Measurements from ENCODE around the gene MYOG.

Gene MYOG

DNA sequence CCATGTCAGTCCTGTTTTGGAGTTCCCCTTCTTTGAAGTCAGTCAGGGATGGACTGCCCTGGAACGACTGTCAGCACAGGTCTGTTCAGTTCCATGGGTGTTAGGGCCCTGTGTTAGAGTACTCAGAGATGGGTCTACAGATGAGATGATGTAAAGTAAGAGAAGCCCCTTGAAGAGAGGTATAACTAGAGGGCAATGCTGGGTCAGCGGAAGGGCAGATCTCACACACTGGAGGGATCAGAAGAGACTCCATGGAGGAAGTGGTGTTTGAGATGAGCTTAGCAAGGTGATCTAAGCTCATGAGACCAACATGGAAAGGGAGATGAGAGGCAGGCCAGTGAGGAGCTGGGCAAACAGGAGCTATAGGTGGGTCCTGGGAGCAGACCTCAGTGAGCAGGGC lies 51.9 kb downstream of the MYOG start:
- no peak for DNase-seq

DNA sequence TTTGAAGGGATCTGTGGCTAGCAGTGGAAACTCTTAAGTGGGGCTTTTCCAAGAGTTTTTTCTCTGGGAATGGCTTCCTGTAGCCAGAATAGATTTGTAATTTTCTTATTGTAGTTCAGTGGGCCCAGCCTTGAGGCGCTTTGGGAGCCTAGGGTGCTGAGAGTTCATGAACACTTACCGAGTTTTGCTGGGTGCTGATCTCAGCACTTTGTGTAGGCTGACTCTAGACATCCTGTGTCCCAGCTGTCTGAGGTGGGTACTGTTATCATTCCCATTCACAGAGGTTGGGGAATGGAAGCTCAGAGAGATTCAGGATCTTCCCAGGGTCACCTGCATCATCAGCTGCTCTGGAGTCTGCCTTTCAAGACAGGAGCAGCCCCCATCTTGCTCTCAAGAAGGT lies 52.5 kb downstream of the MYOG start:
- no peak for DNase-seq
